Stomach (tissue), 9 donors: ENCODE data around the gene SPAG17. TPM values are rescaled to one million over a fixed set of nuclear protein-coding genes. Genes with fewer than 3 reads are reported as not detected.

Experiments
- DNase-seq, 2 donors: peaks; one replicate each; pipeline versions ENCODE4 v3.0.0 to v3.0.0-alpha.2; 2013 to 2019
- H3K27ac ChIP-seq, 5 donors: fragments of 200-600 bp in 4 of 5; sonication (generic) in 4 of 5; one replicate each; pipeline ENCODE4 v1.5.1; 2013 to 2019; ENCODE audit warnings: mild to moderate bottlenecking in 1 of 5, moderate library complexity in 1 of 5
- H3K27me3 ChIP-seq, 3 donors: fragments of 200-600 bp; sonication (generic); one replicate each; pipeline ENCODE4 v1.5.1; 2017 to 2019; ENCODE audit warnings: mixed run types in 1 of 3
- H3K36me3 ChIP-seq, 4 donors: fragments of 200-600 bp; sonication (generic); 1 replicate in 3 of 4; 2 replicates in 1 of 4; pipeline ENCODE4 v1.5.1; 2016 to 2019
- H3K4me1 ChIP-seq, 4 donors: fragments of 200-600 bp; sonication (generic); one replicate each; pipeline ENCODE4 v1.5.1; 2016 to 2019
- H3K4me3 ChIP-seq, 4 donors: fragments of 200-600 bp; sonication (generic) in 3 of 4; one replicate each; pipeline ENCODE4 v1.5.1; 2016 to 2019; ENCODE audit warnings: mild to moderate bottlenecking in 1 of 4
- H3K9me3 ChIP-seq, 4 donors: fragments of 200-600 bp; sonication (generic); one replicate each; pipeline ENCODE4 v1.5.1; 2016 to 2019
- CTCF ChIP-seq, 7 experiments: fragments of 450-650 bp in 4 of 7; fragments of 200-600 bp in 3 of 7; sonication (generic) in 3 of 7; IDR thresholded peaks; one replicate each; pipeline ENCODE4 v1.5.1; 2016 to 2019; ENCODE audit warnings: antibody characterized with exemption in 7 of 7, control low read depth in 2 of 7, mild to moderate bottlenecking in 1 of 7
- EP300 ChIP-seq: sonication (generic); formaldehyde crosslinking; IDR thresholded peaks from one replicate; pipeline ENCODE4 v1.6.1; 2017; ENCODE audit warnings: antibody characterized with exemption
- POLR2A ChIP-seq, 4 donors: fragments of 450-650 bp; IDR thresholded peaks; one replicate each; pipeline ENCODE4 v1.6.1; 2016; ENCODE audit warnings: antibody characterized with exemption in 4 of 4, control low read depth in 2 of 4, mild to moderate bottlenecking in 1 of 4, moderate library complexity in 1 of 4
- POLR2AphosphoS5 ChIP-seq, 3 donors: sonication (generic); formaldehyde crosslinking; IDR thresholded peaks; one replicate each; pipeline ENCODE4 v1.6.1; 2016; ENCODE audit warnings: antibody characterized with exemption in 3 of 3
- WGBS, 5 donors: extraction: QIAGEN DNeasy Blood & Tissue Kit in 3 of 5; methylation state at CpG; one replicate each; pipeline versions ENCODE4 v1.1.5 to v1.1.7; 2013 to 2018; 5-methylcytosine and 5-hydroxymethylcytosine counted together
- intact Hi-C: fragments of 100-400 bp; cut with DNase I; formaldehyde crosslinking; loops from one replicate; pipeline ENCODE4 v1.15.1; 2023; ENCODE audit warnings: low total_unique reads
- polyA plus RNA-seq, 3 donors: library from polyadenylated mRNA; stranded (reverse); fragments of 200-250 nt; gene quantifications; one replicate each; pipeline ENCODE4 v1.2.3, GENCODE V29; 2013
- total RNA-seq, 5 donors: library from RNA; depleted of rRNA; stranded (reverse); fragments of >200 nt; gene quantifications; one replicate each; pipeline versions ENCODE4 v1.1.0 to v1.2.3, GENCODE V29; 2014 to 2016
- donor health status: healthy with polysubstance abuse.
- donor health status: Bipolar disorder and iron deficiency.
- donor health status: healthy.

Gene SPAG17
- total and polyA plus RNA-seq, 8 donors = under 0.01 to 8.9 (median 5.0) TPM; not detected in 5

- DNase-seq = no peak
- no peak overlapping the region for H3K4me3 ChIP-seq
- no peaks in the 10 kb centered on the region for H3K4me1 ChIP-seq
- peaks cover 12 to 100% (median 93%) of the 10 kb centered on the region in 4 donors for H3K36me3 ChIP-seq
- no peaks in the 10 kb centered on the region for H3K27me3 ChIP-seq
- H3K9me3 ChIP-seq = no peaks in the 10 kb centered on the region
- intact Hi-C loops = no loop called here
- TF ChIP-seq POLR2A (IDR thresholded peaks at IDR 0.05) (no peak), EP300 (no peak), POLR2AphosphoS5 (IDR thresholded peaks at IDR 0.05) (no peak), CTCF (IDR thresholded peaks at IDR 0.05) (no peak)
- WGBS, 5 donors = 85 to 97% (median 92%) methylated on average over 2 of the region's 2 CpGs
- H3K27ac ChIP-seq = no peak overlapping the region
These were observed 280.0 kb downstream of the SPAG17 start for GRCh38 chr1:117905019-117905418.

- DNase-seq = no peak
- 77 to 90% (median 80%) methylated on average over 3 of the region's 3 CpGs for WGBS, 5 donors
- Histone ChIP-seq H3K4me1 (no peaks in the 10 kb centered on the region), H3K27me3 (no peaks in the 10 kb centered on the region), H3K36me3 (peaks cover 12 to 95% (median 91%) of the 10 kb centered on the region in 4 donors), H3K4me3 (no peak overlapping the region), H3K27ac (no peak overlapping the region), H3K9me3 (no peaks in the 10 kb centered on the region)
- intact Hi-C loops = no loop called here
- TF ChIP-seq POLR2AphosphoS5 (IDR thresholded peaks at IDR 0.05) (no peak), CTCF (IDR thresholded peaks at IDR 0.05) (no peak), POLR2A (IDR thresholded peaks at IDR 0.05) (no peak), EP300 (no peak)
These were observed 280.5 kb downstream of the SPAG17 start for GRCh38 chr1:117904485-117904884.
